Tibial nerve (tissue), 4 donors: ENCODE data around the gene GMCL1. TPM values are rescaled to one million over a fixed set of nuclear protein-coding genes. Genes with fewer than 3 reads are reported as not detected.
A peak's percentile ranks its signal among the peaks of the same experiment; 100 is the strongest.

ENCODE experiments used
- DNase-seq, 2 donors: peaks; one replicate each; pipeline ENCODE4 v3.0.0-alpha.2; 2019; ENCODE audit warnings: low spot score in 2 of 2
- H3K27ac ChIP-seq, 4 donors: fragments of 200-600 bp; sonication (generic) in 3 of 4; one replicate each; pipeline ENCODE4 v1.5.1; 2017 to 2019; ENCODE audit warnings: mild to moderate bottlenecking in 1 of 4
- H3K27me3 ChIP-seq, 2 donors: fragments of 200-600 bp; sonication (generic) in 1 of 2; one replicate each; pipeline versions ENCODE4 v1.5.1 to v1.6.0; 2017 to 2019
- H3K36me3 ChIP-seq, 3 donors: fragments of 200-600 bp; sonication (generic); one replicate each; pipeline ENCODE4 v1.5.1; 2018 to 2019
- H3K4me1 ChIP-seq, 4 donors: fragments of 200-600 bp; sonication (generic) in 3 of 4; one replicate each; pipeline ENCODE4 v1.5.1; 2017 to 2019
- H3K4me3 ChIP-seq, 4 donors: fragments of 200-600 bp; sonication (generic) in 3 of 4; one replicate each; pipeline ENCODE4 v1.5.1; 2017 to 2019; ENCODE audit warnings: mild to moderate bottlenecking in 1 of 4, moderate library complexity in 1 of 4
- H3K9me3 ChIP-seq, 4 donors: fragments of 200-600 bp; sonication (generic) in 3 of 4; one replicate each; pipeline ENCODE4 v1.5.1; 2017 to 2019
- EP300 ChIP-seq, 2 donors: sonication (generic); formaldehyde crosslinking; IDR thresholded peaks; one replicate each; pipeline ENCODE4 v1.6.1; 2017; ENCODE audit warnings: antibody characterized with exemption in 2 of 2, mild to moderate bottlenecking in 1 of 2
- POLR2A ChIP-seq, 2 donors: fragments of 450-650 bp; IDR thresholded peaks; one replicate each; pipeline ENCODE4 v1.6.1; 2017; ENCODE audit warnings: antibody characterized with exemption in 2 of 2, mild to moderate bottlenecking in 2 of 2, moderate library complexity in 2 of 2
- WGBS, 2 donors: methylation state at CpG; one replicate each; pipeline ENCODE4 v1.1.5; 2018; 5-methylcytosine and 5-hydroxymethylcytosine counted together
- total RNA-seq, 4 donors: library from RNA; depleted of rRNA; stranded (reverse); fragments of >200 nt; gene quantifications; one replicate each; pipeline ENCODE4 v1.1.0, GENCODE V29; 2016
- TF ChIP-seq, protein P1 (sequence below), 5 experiments: fragments of 200-600 bp in 3 of 5; fragments of 450-650 bp in 2 of 5; sonication (generic) in 3 of 5; IDR thresholded peaks; one replicate each; pipeline ENCODE4 v1.5.1; 2016 to 2019; ENCODE audit warnings: antibody characterized with exemption in 5 of 5, mild to moderate bottlenecking in 3 of 5, moderate library complexity in 2 of 5

Gene GMCL1
- total RNA-seq, 4 donors from 2014 or later = 11.2 to 20.1 (median 15.5) TPM

GRCh38 chr2:69805887-69806286 is 23.6 kb upstream of the GMCL1 start:
- no peak overlapping the region for H3K27ac ChIP-seq
- peaks cover 0 to 64% (median 12%) of the 10 kb centered on the region in 3 donors for H3K36me3 ChIP-seq
- TF ChIP-seq EP300 (IDR thresholded peaks at IDR 0.05) = no peak
- TF ChIP-seq POLR2A (IDR thresholded peaks at IDR 0.05) = no peak
- TF ChIP-seq, protein P1, sequence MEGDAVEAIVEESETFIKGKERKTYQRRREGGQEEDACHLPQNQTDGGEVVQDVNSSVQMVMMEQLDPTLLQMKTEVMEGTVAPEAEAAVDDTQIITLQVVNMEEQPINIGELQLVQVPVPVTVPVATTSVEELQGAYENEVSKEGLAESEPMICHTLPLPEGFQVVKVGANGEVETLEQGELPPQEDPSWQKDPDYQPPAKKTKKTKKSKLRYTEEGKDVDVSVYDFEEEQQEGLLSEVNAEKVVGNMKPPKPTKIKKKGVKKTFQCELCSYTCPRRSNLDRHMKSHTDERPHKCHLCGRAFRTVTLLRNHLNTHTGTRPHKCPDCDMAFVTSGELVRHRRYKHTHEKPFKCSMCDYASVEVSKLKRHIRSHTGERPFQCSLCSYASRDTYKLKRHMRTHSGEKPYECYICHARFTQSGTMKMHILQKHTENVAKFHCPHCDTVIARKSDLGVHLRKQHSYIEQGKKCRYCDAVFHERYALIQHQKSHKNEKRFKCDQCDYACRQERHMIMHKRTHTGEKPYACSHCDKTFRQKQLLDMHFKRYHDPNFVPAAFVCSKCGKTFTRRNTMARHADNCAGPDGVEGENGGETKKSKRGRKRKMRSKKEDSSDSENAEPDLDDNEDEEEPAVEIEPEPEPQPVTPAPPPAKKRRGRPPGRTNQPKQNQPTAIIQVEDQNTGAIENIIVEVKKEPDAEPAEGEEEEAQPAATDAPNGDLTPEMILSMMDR (IDR thresholded peaks at IDR 0.05) = no peak
- no peak overlapping the region for H3K4me3 ChIP-seq
- no peaks in the 10 kb centered on the region for H3K9me3 ChIP-seq
- H3K27me3 ChIP-seq = no peaks in the 10 kb centered on the region
- no peak for DNase-seq
- peaks cover 0 to 9% (median 0%) of the 10 kb centered on the region in 4 donors for H3K4me1 ChIP-seq
- WGBS, 2 donors = 71 to 74% methylated on average over 1 of the region's 1 CpG

DNA sequence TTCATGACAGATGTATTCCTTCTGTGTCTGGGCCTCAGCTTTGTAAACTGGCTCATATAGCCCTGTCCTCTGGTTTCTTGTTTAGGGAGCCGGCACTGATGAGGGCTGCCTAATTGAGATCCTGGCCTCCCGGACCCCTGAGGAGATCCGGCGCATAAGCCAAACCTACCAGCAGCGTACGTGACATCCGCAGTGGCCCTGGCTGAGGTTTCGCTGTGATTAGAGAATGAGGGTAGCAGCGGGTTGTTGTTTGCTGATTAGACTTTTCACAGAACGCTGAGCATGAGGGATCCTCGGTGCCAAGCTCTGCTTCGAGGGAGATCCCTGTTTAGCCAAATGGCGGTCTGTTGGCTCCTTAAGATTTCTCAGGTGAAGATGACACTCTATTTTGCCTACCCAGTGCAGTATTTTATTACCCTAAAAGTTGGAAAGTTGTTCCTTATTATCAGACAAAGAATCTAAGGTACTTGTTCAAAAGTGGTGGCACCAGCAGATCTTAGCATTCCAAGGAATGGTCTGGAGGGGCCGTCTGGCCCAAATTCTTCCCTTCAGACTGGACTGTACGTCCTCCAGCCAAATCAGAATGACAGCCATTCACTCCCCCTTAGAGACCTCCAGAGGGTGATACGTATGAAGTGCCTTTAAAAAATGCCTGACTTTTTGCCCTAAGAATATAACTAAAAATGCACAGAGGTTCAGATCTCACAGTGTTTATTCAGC is 21.5 kb upstream of the GMCL1 start:
- DNase-seq = peak in 1 of 2 donors; percentile 3
- Histone ChIP-seq H3K4me3 (no peak overlapping the region), H3K4me1 (no peaks in the 10 kb centered on the region), H3K36me3 (peaks cover 0 to 85% (median 12%) of the 10 kb centered on the region in 3 donors), H3K9me3 (no peaks in the 10 kb centered on the region), H3K27me3 (no peaks in the 10 kb centered on the region), H3K27ac (no peak overlapping the region)
- TF ChIP-seq POLR2A (IDR thresholded peaks at IDR 0.05) = no peak
- TF ChIP-seq, protein P1 (IDR thresholded peaks at IDR 0.05) = no peak
- no peak for TF ChIP-seq EP300 (IDR thresholded peaks at IDR 0.05)
- 84 to 86% methylated on average over 16 of the region's 16 CpGs for WGBS, 2 donors

- 93 to 97% methylated on average over 6 of the region's 6 CpGs for WGBS, 2 donors
- Histone ChIP-seq H3K9me3 (no peaks in the 10 kb centered on the region), H3K36me3 (peaks cover 0 to 95% (median 12%) of the 10 kb centered on the region in 3 donors), H3K4me1 (no peaks in the 10 kb centered on the region), H3K27ac (peak overlapping the region in 1 of 4 donors; percentile 11), H3K4me3 (no peak overlapping the region), H3K27me3 (no peaks in the 10 kb centered on the region)
- peak in 1 of 2 donors; percentile 2 for DNase-seq
- TF ChIP-seq, protein P1 (IDR thresholded peaks at IDR 0.05) = no peak
- TF ChIP-seq EP300 (IDR thresholded peaks at IDR 0.05) (no peak), POLR2A (IDR thresholded peaks at IDR 0.05) (no peak)
Observed at GRCh38 chr2:69810550-69810949, 18.9 kb upstream of the GMCL1 start.

GRCh38 chr2:69811018-69811417 is 18.4 kb upstream of the GMCL1 start:
- Histone ChIP-seq H3K36me3 (peaks cover 0 to 94% (median 10%) of the 10 kb centered on the region in 3 donors), H3K4me3 (no peak overlapping the region), H3K9me3 (no peaks in the 10 kb centered on the region), H3K27me3 (no peaks in the 10 kb centered on the region), H3K27ac (peak overlapping the region in 1 of 4 donors; percentile 29), H3K4me1 (no peaks in the 10 kb centered on the region)
- peak in 1 of 2 donors; percentile 2 for DNase-seq
- 78 to 81% methylated on average over 5 of the region's 5 CpGs for WGBS, 2 donors
- TF ChIP-seq POLR2A (IDR thresholded peaks at IDR 0.05) (no peak), EP300 (IDR thresholded peaks at IDR 0.05) (no peak)
- TF ChIP-seq, protein P1 (IDR thresholded peaks at IDR 0.05) = no peak

- TF ChIP-seq POLR2A (IDR thresholded peaks at IDR 0.05) (no peak), EP300 (IDR thresholded peaks at IDR 0.05) (no peak)
- TF ChIP-seq, protein P1 (IDR thresholded peaks at IDR 0.05) = no peak
- Histone ChIP-seq H3K4me3 (no peak overlapping the region), H3K27ac (peak overlapping the region in 1 of 4 donors; percentile 29), H3K9me3 (no peaks in the 10 kb centered on the region), H3K36me3 (peaks cover 0 to 88% (median 6%) of the 10 kb centered on the region in 3 donors), H3K27me3 (no peaks in the 10 kb centered on the region), H3K4me1 (no peaks in the 10 kb centered on the region)
- DNase-seq = peak in 1 of 2 donors; percentile 2
- WGBS, 2 donors = 66 to 83% methylated on average over 3 of the region's 3 CpGs
Observed at GRCh38 chr2:69811591-69811990, 17.9 kb upstream of the GMCL1 start.
